ENCODE results near the gene GAGE12F.
"Not testable (repeated sequence)": the region's sequence is repeated elsewhere in the genome, so short reads cannot be mapped to it uniquely, and the experiment has no call there.

GAGE12F gene, protein sequence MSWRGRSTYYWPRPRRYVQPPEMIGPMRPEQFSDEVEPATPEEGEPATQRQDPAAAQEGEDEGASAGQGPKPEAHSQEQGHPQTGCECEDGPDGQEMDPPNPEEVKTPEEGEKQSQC

DNA sequence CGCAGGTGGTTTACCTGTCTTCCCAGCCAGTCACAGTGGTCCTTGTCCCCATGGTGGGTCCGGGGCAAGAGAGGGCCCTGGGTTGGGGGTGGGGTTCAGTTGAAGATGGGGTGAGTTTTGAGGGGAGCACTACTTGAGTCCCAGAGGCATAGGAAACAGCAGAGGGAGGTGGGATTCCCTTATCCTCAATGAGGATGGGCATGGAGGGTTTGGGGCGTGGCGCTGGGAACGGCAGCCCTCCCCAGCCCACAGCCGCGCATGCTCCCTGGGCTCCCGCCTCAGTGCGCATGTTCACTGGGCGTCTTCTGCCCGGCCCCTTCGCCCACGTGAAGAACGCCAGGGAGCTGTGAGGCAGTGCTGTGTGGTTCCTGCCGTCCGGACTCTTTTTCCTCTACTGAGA is at the start of gene GAGE12F:
Gene GAGE12F (plus strand): TSS at position 301 of the 400 bp plus-strand sequence. CDS start 1,155 bp downstream, outside the sequence.
- not testable (repeated sequence) for DNase-seq

DNA sequence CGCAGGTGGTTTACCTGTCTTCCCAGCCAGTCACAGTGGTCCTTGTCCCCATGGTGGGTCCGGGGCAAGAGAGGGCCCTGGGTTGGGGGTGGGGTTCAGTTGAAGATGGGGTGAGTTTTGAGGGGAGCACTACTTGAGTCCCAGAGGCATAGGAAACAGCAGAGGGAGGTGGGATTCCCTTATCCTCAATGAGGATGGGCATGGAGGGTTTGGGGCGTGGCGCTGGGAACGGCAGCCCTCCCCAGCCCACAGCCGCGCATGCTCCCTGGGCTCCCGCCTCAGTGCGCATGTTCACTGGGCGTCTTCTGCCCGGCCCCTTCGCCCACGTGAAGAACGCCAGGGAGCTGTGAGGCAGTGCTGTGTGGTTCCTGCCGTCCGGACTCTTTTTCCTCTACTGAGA is 28.8 kb upstream of the GAGE12F start, which contains the start of gene GAGE12C:
Gene GAGE12C (plus strand): TSS at position 301 of the 400 bp plus-strand sequence. CDS start 1,155 bp downstream, outside the sequence.
- not testable (repeated sequence) for DNase-seq

DNA sequence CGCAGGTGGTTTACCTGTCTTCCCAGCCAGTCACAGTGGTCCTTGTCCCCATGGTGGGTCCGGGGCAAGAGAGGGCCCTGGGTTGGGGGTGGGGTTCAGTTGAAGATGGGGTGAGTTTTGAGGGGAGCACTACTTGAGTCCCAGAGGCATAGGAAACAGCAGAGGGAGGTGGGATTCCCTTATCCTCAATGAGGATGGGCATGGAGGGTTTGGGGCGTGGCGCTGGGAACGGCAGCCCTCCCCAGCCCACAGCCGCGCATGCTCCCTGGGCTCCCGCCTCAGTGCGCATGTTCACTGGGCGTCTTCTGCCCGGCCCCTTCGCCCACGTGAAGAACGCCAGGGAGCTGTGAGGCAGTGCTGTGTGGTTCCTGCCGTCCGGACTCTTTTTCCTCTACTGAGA is 19.2 kb upstream of the GAGE12F start, which contains the start of gene GAGE12D:
Gene GAGE12D (plus strand): TSS at position 301 of the 400 bp plus-strand sequence. CDS start 1,155 bp downstream, outside the sequence.
- DNase-seq: not testable (repeated sequence)

DNA sequence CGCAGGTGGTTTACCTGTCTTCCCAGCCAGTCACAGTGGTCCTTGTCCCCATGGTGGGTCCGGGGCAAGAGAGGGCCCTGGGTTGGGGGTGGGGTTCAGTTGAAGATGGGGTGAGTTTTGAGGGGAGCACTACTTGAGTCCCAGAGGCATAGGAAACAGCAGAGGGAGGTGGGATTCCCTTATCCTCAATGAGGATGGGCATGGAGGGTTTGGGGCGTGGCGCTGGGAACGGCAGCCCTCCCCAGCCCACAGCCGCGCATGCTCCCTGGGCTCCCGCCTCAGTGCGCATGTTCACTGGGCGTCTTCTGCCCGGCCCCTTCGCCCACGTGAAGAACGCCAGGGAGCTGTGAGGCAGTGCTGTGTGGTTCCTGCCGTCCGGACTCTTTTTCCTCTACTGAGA is 9.7 kb upstream of the GAGE12F start, which contains the start of gene GAGE12E:
Gene GAGE12E (plus strand): TSS at position 301 of the 400 bp plus-strand sequence. CDS start 1,155 bp downstream, outside the sequence.
- not testable (repeated sequence) for DNase-seq

DNA sequence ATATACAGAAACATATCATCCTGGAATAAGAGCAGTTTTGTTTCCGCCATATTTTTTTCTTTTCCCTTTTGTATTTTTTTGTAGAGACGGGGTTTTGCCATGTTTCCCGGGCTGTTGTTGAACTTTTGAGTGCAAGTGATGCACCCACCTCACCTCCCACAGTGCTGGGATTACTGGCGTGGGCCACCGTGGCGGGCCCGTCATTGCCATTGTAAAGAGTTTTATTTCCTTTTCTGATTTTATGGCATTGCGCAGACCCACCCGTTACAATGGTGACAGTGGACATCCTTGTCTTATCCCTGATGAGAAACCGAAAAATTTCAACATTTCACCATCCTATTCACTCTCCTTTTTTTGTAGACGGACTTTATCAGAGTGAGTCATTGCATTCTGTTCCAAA is 8.1 kb downstream of the GAGE12F start:
- DNase-seq: not testable (repeated sequence)

DNA sequence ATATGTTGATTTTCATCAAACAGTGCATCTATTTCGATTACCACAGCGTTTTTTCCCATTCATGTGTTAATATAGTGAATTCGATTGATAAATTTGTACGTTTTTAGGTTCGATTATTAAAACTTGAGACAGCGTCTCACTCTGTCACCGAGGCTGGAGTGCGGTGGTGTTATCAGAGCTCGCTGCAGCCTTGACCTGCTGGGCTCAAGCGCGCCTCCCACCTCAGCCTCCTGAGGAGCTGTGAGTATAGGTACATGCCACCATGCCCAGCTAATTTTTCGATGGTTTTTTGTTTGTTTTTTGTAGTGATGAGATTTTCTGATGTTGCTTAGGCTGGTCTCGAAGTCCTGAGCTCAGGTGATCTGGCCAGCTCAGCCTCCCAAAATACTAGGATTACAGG is 8.5 kb downstream of the GAGE12F start:
- not testable (repeated sequence) for DNase-seq

DNA sequence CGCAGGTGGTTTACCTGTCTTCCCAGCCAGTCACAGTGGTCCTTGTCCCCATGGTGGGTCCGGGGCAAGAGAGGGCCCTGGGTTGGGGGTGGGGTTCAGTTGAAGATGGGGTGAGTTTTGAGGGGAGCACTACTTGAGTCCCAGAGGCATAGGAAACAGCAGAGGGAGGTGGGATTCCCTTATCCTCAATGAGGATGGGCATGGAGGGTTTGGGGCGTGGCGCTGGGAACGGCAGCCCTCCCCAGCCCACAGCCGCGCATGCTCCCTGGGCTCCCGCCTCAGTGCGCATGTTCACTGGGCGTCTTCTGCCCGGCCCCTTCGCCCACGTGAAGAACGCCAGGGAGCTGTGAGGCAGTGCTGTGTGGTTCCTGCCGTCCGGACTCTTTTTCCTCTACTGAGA is 9.5 kb downstream of the GAGE12F start, which contains the start of gene GAGE12G:
Gene GAGE12G (plus strand): TSS at position 301 of the 400 bp plus-strand sequence. CDS start 1,155 bp downstream, outside the sequence.
- DNase-seq: not testable (repeated sequence)

DNA sequence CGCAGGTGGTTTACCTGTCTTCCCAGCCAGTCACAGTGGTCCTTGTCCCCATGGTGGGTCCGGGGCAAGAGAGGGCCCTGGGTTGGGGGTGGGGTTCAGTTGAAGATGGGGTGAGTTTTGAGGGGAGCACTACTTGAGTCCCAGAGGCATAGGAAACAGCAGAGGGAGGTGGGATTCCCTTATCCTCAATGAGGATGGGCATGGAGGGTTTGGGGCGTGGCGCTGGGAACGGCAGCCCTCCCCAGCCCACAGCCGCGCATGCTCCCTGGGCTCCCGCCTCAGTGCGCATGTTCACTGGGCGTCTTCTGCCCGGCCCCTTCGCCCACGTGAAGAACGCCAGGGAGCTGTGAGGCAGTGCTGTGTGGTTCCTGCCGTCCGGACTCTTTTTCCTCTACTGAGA is 19.0 kb downstream of the GAGE12F start, which contains the start of gene GAGE12H:
Gene GAGE12H (plus strand): TSS at position 301 of the 400 bp plus-strand sequence. CDS start 1,155 bp downstream, outside the sequence.
- not testable (repeated sequence) for DNase-seq

DNA sequence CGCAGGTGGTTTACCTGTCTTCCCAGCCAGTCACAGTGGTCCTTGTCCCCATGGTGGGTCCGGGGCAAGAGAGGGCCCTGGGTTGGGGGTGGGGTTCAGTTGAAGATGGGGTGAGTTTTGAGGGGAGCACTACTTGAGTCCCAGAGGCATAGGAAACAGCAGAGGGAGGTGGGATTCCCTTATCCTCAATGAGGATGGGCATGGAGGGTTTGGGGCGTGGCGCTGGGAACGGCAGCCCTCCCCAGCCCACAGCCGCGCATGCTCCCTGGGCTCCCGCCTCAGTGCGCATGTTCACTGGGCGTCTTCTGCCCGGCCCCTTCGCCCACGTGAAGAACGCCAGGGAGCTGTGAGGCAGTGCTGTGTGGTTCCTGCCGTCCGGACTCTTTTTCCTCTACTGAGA is 28.6 kb downstream of the GAGE12F start, which contains the start of gene GAGE2A:
Gene GAGE2A (plus strand): TSS at position 301 of the 400 bp plus-strand sequence. CDS start 1,155 bp downstream, outside the sequence.
- not testable (repeated sequence) for DNase-seq

DNA sequence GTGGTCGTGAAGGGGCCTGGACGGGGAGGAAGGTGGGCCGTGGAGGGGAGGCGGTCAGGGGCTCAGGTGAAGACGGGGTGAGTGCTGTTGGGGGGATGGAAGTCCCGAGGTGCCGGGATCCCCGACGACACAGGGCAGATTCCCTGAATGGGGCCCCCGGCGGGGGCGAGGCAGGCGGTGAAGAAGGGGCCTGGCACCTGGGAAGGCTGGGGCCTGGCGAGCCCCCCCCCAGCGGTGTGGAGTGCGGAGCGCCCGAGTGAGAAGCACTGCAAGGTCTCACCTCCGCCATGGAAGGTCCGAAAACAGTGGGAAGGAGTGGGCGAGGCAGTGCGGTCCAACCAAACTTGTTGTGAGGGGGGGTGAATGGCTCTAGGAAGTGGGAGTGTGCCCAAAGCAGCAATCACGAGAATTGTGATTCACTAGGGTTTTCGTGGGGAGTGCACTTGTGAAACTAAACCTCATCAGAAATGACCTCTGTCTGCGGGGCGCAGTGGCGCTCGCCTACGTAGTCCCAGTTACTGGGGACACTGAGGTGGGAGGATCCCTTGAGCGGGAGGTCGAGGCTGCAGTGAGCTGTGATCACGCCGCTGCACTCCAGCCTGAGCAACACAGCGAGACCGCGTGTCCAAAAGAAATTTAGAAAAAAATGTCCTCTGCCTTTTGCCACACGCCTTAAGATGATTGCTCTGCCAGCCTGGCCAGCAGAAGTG is 29.3 kb downstream of the GAGE12F start:
- DNase-seq: not testable (repeated sequence)

DNA sequence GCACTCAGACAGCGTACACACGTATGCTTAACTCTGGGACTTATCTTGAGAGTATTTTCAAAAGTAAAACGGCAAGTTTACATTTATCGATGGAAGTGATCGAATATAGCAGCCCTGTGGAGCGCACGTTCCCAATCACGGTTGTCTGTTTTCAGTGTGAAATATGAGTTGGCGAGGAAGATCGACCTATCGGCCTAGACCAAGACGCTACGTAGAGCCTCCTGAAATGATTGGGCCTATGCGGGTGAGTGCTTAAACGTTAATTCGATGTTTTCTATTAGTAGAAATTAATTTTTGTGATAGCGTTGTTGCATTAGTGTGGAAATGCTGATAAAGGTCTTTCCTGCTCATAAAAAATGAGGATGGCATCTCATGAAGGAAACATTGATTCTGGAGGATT is 29.8 kb downstream of the GAGE12F start:
- not testable (repeated sequence) for DNase-seq

DNA sequence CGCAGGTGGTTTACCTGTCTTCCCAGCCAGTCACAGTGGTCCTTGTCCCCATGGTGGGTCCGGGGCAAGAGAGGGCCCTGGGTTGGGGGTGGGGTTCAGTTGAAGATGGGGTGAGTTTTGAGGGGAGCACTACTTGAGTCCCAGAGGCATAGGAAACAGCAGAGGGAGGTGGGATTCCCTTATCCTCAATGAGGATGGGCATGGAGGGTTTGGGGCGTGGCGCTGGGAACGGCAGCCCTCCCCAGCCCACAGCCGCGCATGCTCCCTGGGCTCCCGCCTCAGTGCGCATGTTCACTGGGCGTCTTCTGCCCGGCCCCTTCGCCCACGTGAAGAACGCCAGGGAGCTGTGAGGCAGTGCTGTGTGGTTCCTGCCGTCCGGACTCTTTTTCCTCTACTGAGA is 38.1 kb downstream of the GAGE12F start, which contains the start of gene GAGE1:
Gene GAGE1 (plus strand): TSS at position 301 of the 400 bp plus-strand sequence. CDS start 1,155 bp downstream, outside the sequence.
- DNase-seq: not testable (repeated sequence)

DNA sequence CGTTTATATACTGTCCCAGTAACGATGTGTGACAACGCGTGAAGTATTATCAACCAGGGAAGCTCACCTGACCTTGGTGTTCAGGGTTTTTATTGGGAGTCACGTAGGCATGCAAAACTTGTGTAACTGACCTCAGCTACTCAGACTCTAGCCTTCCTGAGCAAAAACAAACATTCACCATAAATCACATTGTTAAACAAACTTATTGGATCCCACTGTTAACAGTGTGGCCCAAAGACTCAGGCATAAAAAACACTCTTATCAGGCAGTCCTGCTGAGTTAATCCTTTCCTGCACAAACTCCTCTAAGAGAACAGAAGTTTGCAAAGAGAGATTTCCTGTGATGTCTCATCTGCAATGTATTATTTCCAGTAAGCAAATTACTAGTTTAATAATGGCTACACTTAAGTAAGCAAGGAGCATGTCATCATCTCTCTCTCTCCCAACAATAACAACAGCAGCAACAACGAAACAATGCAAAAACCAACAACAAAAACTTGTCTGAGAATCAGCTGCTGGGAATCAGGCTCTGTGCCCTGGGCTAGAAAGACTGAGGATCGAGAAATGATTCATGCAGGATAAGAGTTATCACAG is 50.2 kb downstream of the GAGE12F start:
- DNase-seq: no peak
